ENCODE measurements around the gene MDP1. TPM values are rescaled to one million over a fixed set of nuclear protein-coding genes. Genes with fewer than 3 reads are reported as not detected.

Gene MDP1
- total RNA-seq, 1 experiment from 2014 or later, result 18.8 TPM

DNA sequence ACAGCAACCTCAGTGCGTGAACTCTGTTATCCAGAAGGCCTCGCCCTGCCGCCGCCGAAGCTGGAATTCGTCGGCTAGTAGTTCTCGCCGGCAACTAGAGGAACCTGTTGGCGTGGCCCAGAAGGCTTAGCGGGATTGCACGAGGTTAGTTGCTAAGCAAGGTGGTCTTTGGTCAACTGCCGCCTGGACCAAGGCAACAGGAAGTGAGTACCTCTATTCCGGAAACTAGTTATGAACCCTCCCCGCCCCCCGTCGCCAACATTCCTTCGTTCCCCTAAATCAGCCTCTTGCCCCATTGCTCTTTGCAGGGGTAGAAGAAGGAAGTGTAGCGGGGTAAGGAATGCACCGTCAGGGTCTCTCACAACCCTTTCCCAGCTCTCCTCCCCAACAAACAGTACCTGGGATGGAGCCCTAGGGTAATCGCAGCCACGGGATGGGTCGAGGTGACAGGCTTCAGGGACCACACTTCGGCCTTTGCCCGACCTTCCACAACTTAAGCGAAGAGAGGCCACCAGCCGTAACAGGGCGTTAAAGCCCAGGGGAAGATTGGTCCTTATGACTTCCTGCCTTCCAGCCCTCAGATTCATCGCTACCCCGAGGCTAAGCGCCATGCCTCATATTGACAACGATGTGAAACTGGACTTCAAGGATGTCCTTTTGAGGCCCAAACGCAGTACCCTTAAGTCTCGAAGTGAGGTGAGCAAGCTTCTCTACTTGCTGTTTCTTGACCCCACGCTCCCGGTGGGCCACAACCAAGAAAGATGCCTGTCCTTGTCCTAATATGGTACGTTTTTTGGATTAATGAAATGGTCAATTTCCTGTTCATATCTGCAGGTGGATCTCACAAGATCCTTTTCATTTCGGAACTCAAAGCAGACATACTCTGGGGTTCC, 17.0 kb upstream of the MDP1 start, which contains the start of gene GMPR2:
GMPR2 (plus strand) TSS at position 285 of the 893 bp plus-strand sequence; CDS start at position 610, 325 bp downstream.
- DNase-seq, result no peak
- Histone ChIP-seq H3K18ac (ENCODE audit: insufficient read length, low read depth, low read length) (peak within 1 kb of the TSS; percentile 83), H3K27ac (ENCODE audit: insufficient read length, low read depth, low read length) (peak within 1 kb of the TSS; percentile 57), H3K27me3 (ENCODE audit: insufficient read depth, low read length) (no peaks in the 10 kb centered on the region), H4K5ac (ENCODE audit: insufficient read length, low read depth, low read length) (no peak within 1 kb of the TSS), H2BK5ac (ENCODE audit: insufficient read length, low read length) (peak within 1 kb of the TSS; percentile 1), H4K8ac (replicated peaks; ENCODE audit: insufficient read length, low read depth, low read length) (peak within 1 kb of the TSS; percentile 47), H3K14ac (ENCODE audit: insufficient read depth, low read length) (peak within 1 kb of the TSS; percentile 49; the same call in 1 of the 2 replicates), H4K91ac (ENCODE audit: insufficient read length, low read depth, low read length) (no peak within 1 kb of the TSS), H2BK20ac (ENCODE audit: low read depth, low read length, poor library complexity, severe bottlenecking) (no peak within 1 kb of the TSS), H3K56ac (ENCODE audit: insufficient read length, low read depth, low read length) (no peak within 1 kb of the TSS), H3K9ac (ENCODE audit: extremely low read depth, insufficient read length, low read length) (peak within 1 kb of the TSS; percentile 89), H3K79me1 (ENCODE audit: insufficient read depth, low read depth, low read length, poor library complexity, severe bottlenecking) (peaks cover 11% of the 10 kb centered on the region), H4K20me1 (ENCODE audit: control insufficient read depth, insufficient read depth, insufficient read length) (no peaks in the 10 kb centered on the region), H2AFZ (ENCODE audit: low read length) (peak within 1 kb of the TSS; percentile 32), H2BK15ac (ENCODE audit: low read depth, low read length) (no peak within 1 kb of the TSS), H3K9me3 (ENCODE audit: control insufficient read depth, low read depth, low read length) (no peaks in the 10 kb centered on the region), H3K79me2 (ENCODE audit: insufficient read depth, low read length) (peaks cover 3% of the 10 kb centered on the region; the same call in 1 of the 2 replicates), H2BK120ac (ENCODE audit: low read depth, low read length, poor library complexity, severe bottlenecking) (no peak within 1 kb of the TSS), H3K23me2 (ENCODE audit: insufficient read length, low read depth, low read length, poor library complexity, severe bottlenecking) (peaks cover 15% of the 10 kb centered on the region), H3K4ac (ENCODE audit: low read depth, low read length) (no peak within 1 kb of the TSS), H2BK12ac (ENCODE audit: insufficient read length, low read depth, low read length) (no peak within 1 kb of the TSS), H2AK5ac (ENCODE audit: insufficient read length, low read length) (no peak within 1 kb of the TSS), H3T11ph (ENCODE audit: low read length) (no peak within 1 kb of the TSS), H3K4me2 (ENCODE audit: insufficient read depth, insufficient read length, low read length) (peak within 1 kb of the TSS; percentile 99), H3K4me1 (ENCODE audit: insufficient read depth, low read length) (0 out of 2 replicates have a peak, but pooled peaks cover 6% of the 10 kb centered on the region), H3K23ac (ENCODE audit: insufficient read length, low read depth, low read length) (no peak within 1 kb of the TSS)
- Mint-ChIP-seq H3K4me1 (peaks cover 8 to 22% of the 10 kb centered on the region in 2 experiments), H3K4me3 (peak within 1 kb of the TSS; percentile 98 to 99), H3K9me3 (no peaks in the 10 kb centered on the region), H3K27me3 (ENCODE audit: low read depth) (no peaks in the 10 kb centered on the region), H3K36me3 (ENCODE audit: insufficient read depth in 1 of 3, low read depth in 3 of 3) (peaks cover 21 to 46% (median 43%) of the 10 kb centered on the region in 3 experiments; a peak in 6 of 7 replicates), H3K27ac (peak within 1 kb of the TSS; percentile 96 to 99 (median 98))
- WGBS (ENCODE audit: extremely low coverage, insufficient read length, low lambda C conversion rate), result no CpG with 5 or more reads among the region's 38 CpGs
- TF ChIP-seq, protein P1, sequence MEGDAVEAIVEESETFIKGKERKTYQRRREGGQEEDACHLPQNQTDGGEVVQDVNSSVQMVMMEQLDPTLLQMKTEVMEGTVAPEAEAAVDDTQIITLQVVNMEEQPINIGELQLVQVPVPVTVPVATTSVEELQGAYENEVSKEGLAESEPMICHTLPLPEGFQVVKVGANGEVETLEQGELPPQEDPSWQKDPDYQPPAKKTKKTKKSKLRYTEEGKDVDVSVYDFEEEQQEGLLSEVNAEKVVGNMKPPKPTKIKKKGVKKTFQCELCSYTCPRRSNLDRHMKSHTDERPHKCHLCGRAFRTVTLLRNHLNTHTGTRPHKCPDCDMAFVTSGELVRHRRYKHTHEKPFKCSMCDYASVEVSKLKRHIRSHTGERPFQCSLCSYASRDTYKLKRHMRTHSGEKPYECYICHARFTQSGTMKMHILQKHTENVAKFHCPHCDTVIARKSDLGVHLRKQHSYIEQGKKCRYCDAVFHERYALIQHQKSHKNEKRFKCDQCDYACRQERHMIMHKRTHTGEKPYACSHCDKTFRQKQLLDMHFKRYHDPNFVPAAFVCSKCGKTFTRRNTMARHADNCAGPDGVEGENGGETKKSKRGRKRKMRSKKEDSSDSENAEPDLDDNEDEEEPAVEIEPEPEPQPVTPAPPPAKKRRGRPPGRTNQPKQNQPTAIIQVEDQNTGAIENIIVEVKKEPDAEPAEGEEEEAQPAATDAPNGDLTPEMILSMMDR (conservative IDR thresholded peaks at IDR 0.05), result no peak
